ENCODE results near the gene PRR23E. TPM values are rescaled to one million over a fixed set of nuclear protein-coding genes. Genes with fewer than 3 reads are reported as not detected.

PRR23E gene
- total RNA-seq, 1 experiment from 2014 or later = not detected

- Mint-ChIP-seq H3K27ac (ENCODE audit: unreplicated experiment) (no peak overlapping the region), H3K36me3 (ENCODE audit: insufficient read depth, unreplicated experiment) (no peaks in the 10 kb centered on the region), H3K27me3 (ENCODE audit: unreplicated experiment) (peaks cover 70% of the 10 kb centered on the region), H3K9me3 (ENCODE audit: low read depth, unreplicated experiment) (no peaks in the 10 kb centered on the region), H3K4me1 (ENCODE audit: low read depth, unreplicated experiment) (peaks cover 8% of the 10 kb centered on the region), H3K4me3 (ENCODE audit: low read depth, unreplicated experiment) (no peak overlapping the region)
- CTCF ChIA-PET = interaction anchor here (1.0 kb wide), 1 partner anchor 11 kb away, joined by 3 read pairs; no protein-coding TSS in a partner anchor
- TF ChIP-seq CTCF (IDR thresholded peaks at IDR 0.05; ENCODE audit: unreplicated experiment) = no peak
- no peak for DNase-seq
- intact Hi-C loops (cut with micrococcal nuclease; ENCODE audit: unreplicated experiment) = no loop called here
- no TSS peak for BruUV-seq (replicated peaks)
Observed at GRCh38 chr3:127222163-127222562, 29.2 kb downstream of the PRR23E start.

- intact Hi-C loops (cut with micrococcal nuclease; ENCODE audit: unreplicated experiment) = no loop called here
- no peaks in the 10 kb centered on the region for H3K36me3 Mint-ChIP-seq (ENCODE audit: insufficient read depth, unreplicated experiment)
- H3K27ac Mint-ChIP-seq (ENCODE audit: unreplicated experiment) = no peak overlapping the region
- peaks cover 70% of the 10 kb centered on the region for H3K27me3 Mint-ChIP-seq (ENCODE audit: unreplicated experiment)
- no peak for DNase-seq
- BruUV-seq (replicated peaks) = no TSS peak
- H3K4me3 Mint-ChIP-seq (ENCODE audit: low read depth, unreplicated experiment) = no peak overlapping the region
- peaks cover 8% of the 10 kb centered on the region for H3K4me1 Mint-ChIP-seq (ENCODE audit: low read depth, unreplicated experiment)
- CTCF ChIA-PET = interaction anchor here (0.6 kb wide), 1 partner anchor 26 kb away, joined by 5 read pairs; no protein-coding TSS in a partner anchor
- no peak for TF ChIP-seq CTCF (IDR thresholded peaks at IDR 0.05; ENCODE audit: unreplicated experiment)
- no peaks in the 10 kb centered on the region for H3K9me3 Mint-ChIP-seq (ENCODE audit: low read depth, unreplicated experiment)
Observed at GRCh38 chr3:127222664-127223063, 29.7 kb downstream of the PRR23E start.

GRCh38 chr3:127224118-127224517 is 31.2 kb downstream of the PRR23E start:
- no peak for TF ChIP-seq CTCF (IDR thresholded peaks at IDR 0.05; ENCODE audit: unreplicated experiment)
- H3K4me1 Mint-ChIP-seq (ENCODE audit: low read depth, unreplicated experiment) = peaks cover 8% of the 10 kb centered on the region
- no peak overlapping the region for H3K27ac Mint-ChIP-seq (ENCODE audit: unreplicated experiment)
- DNase-seq = no peak
- peaks cover 71% of the 10 kb centered on the region for H3K27me3 Mint-ChIP-seq (ENCODE audit: unreplicated experiment)
- H3K36me3 Mint-ChIP-seq (ENCODE audit: insufficient read depth, unreplicated experiment) = no peaks in the 10 kb centered on the region
- intact Hi-C loops (cut with micrococcal nuclease; ENCODE audit: unreplicated experiment) = no loop called here
- no peak overlapping the region for H3K4me3 Mint-ChIP-seq (ENCODE audit: low read depth, unreplicated experiment)
- CTCF ChIA-PET = interaction anchor here (0.6 kb wide), 1 partner anchor 822 kb away, joined by 4 read pairs; no protein-coding TSS in a partner anchor
- H3K9me3 Mint-ChIP-seq (ENCODE audit: low read depth, unreplicated experiment) = no peaks in the 10 kb centered on the region
- no TSS peak for BruUV-seq (replicated peaks)

GRCh38 chr3:127226457-127226856 is 33.5 kb downstream of the PRR23E start:
- no peak for TF ChIP-seq CTCF (IDR thresholded peaks at IDR 0.05; ENCODE audit: unreplicated experiment)
- Mint-ChIP-seq H3K9me3 (ENCODE audit: low read depth, unreplicated experiment) (peaks cover 5% of the 10 kb centered on the region), H3K4me1 (ENCODE audit: low read depth, unreplicated experiment) (peaks cover 8% of the 10 kb centered on the region), H3K4me3 (ENCODE audit: low read depth, unreplicated experiment) (no peak overlapping the region), H3K27ac (ENCODE audit: unreplicated experiment) (no peak overlapping the region), H3K27me3 (ENCODE audit: unreplicated experiment) (peaks cover 81% of the 10 kb centered on the region), H3K36me3 (ENCODE audit: insufficient read depth, unreplicated experiment) (no peaks in the 10 kb centered on the region)
- intact Hi-C loops (cut with micrococcal nuclease; ENCODE audit: unreplicated experiment) = no loop called here
- DNase-seq = no peak
- BruUV-seq (replicated peaks) = no TSS peak
- CTCF ChIA-PET = interaction anchor here (1.3 to 1.8 kb wide), 3 partner anchors 28 to 78 kb away, joined by 3 to 7 read pairs (median 4); no protein-coding TSS in a partner anchor
